Endothelial cell of hepatic sinusoid (primary cell): ENCODE measurements around the gene SLC34A3.

ENCODE experiments used
- in situ Hi-C: cut with HindIII; loops from 2 replicates; pipeline ENCODE4 v1.10.0; 2017; ENCODE audit warnings: low sequenced_read_pairs

SLC34A3 gene

GRCh38 chr9:137273095-137273490, 42.4 kb downstream of the SLC34A3 start:
- in situ Hi-C loops: no loop called here

- in situ Hi-C loops: no loop called here
Observed at GRCh38 chr9:137273611-137274320, 43.1 kb downstream of the SLC34A3 start.

GRCh38 chr9:137275203-137275587, 44.5 kb downstream of the SLC34A3 start:
- in situ Hi-C loops: no loop called here

- in situ Hi-C loops: no loop called here
Observed at GRCh38 chr9:137275588-137276472, 45.1 kb downstream of the SLC34A3 start.

- in situ Hi-C loops: no loop called here
Observed at GRCh38 chr9:137276473-137277328, 46.0 kb downstream of the SLC34A3 start.

GRCh38 chr9:137277329-137278041, 46.8 kb downstream of the SLC34A3 start, which contains the start of gene TOR4A:
TSS of gene TOR4A (plus strand) at chr9:137277726. CDS start at chr9:137278690, 964 bp downstream.
- in situ Hi-C loops: no loop called here

- in situ Hi-C loops: no loop called here
Observed at GRCh38 chr9:137278061-137278701, 47.5 kb downstream of the SLC34A3 start.

- in situ Hi-C loops: no loop called here
Observed at GRCh38 chr9:137278721-137279711, 48.3 kb downstream of the SLC34A3 start.

GRCh38 chr9:137279741-137280473, 49.2 kb downstream of the SLC34A3 start:
- in situ Hi-C loops: loop anchor here (5.0 kb wide), 1 partner anchor 137 kb away; no protein-coding TSS in a partner anchor

GRCh38 chr9:137280474-137281344, 50.0 kb downstream of the SLC34A3 start:
- in situ Hi-C loops: loop anchor here (5.0 kb wide), 1 partner anchor 137 kb away; no protein-coding TSS in a partner anchor

- in situ Hi-C loops: loop anchor here (5.0 kb wide), 1 partner anchor 136 kb away; no protein-coding TSS in a partner anchor
Observed at GRCh38 chr9:137281345-137282116, 50.8 kb downstream of the SLC34A3 start.
